ENCODE measurements around the gene GABRB2.

The GABRB2 gene

DNA sequence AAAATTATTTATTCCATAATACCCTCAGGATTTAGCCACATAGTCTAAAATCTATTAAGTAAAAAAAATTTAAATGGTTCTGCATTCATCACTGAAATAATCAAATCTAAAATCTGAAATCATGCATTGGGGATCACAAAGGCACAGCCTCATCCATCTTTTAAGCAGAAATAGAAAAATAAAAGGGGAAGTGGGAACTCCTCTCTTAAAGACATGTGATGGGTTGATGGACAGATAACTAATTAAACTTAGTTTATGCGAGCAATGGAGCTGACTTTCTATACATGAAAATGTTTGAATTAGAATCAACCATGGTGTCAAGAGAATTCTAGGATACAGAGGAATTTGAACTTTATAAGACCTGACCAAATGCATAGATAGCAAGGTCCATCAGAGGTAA, 170.5 kb downstream of the GABRB2 start:
- no peaks in the 10 kb centered on the region for H3K27me3 ChIP-seq (ENCODE audit: insufficient read depth, poor library complexity, severe bottlenecking)

DNA sequence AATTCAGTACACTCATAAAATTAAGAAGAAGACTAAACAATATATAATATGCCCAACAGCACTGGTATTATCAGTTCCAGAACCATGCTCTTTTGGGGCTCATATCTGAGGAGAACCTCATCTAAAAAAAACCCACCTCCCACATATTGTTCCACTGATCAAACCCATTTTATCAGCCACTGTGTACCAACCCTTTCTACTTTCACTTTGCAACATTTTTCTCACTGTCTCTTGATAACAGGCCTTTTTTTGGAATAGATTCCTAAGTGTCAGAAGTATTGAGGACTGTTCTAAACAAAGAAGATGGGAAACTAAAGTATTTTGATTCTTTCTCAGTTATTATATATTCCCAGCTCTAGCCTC, 173.2 kb downstream of the GABRB2 start:
- Histone ChIP-seq H3K27ac (replicated peaks) (no peak overlapping the region), H3K27me3 (ENCODE audit: insufficient read depth, poor library complexity, severe bottlenecking) (no peaks in the 10 kb centered on the region), H3K4me3 (replicated peaks; ENCODE audit: insufficient read depth, low read length) (no peak overlapping the region)
- TF ChIP-seq, protein P1, sequence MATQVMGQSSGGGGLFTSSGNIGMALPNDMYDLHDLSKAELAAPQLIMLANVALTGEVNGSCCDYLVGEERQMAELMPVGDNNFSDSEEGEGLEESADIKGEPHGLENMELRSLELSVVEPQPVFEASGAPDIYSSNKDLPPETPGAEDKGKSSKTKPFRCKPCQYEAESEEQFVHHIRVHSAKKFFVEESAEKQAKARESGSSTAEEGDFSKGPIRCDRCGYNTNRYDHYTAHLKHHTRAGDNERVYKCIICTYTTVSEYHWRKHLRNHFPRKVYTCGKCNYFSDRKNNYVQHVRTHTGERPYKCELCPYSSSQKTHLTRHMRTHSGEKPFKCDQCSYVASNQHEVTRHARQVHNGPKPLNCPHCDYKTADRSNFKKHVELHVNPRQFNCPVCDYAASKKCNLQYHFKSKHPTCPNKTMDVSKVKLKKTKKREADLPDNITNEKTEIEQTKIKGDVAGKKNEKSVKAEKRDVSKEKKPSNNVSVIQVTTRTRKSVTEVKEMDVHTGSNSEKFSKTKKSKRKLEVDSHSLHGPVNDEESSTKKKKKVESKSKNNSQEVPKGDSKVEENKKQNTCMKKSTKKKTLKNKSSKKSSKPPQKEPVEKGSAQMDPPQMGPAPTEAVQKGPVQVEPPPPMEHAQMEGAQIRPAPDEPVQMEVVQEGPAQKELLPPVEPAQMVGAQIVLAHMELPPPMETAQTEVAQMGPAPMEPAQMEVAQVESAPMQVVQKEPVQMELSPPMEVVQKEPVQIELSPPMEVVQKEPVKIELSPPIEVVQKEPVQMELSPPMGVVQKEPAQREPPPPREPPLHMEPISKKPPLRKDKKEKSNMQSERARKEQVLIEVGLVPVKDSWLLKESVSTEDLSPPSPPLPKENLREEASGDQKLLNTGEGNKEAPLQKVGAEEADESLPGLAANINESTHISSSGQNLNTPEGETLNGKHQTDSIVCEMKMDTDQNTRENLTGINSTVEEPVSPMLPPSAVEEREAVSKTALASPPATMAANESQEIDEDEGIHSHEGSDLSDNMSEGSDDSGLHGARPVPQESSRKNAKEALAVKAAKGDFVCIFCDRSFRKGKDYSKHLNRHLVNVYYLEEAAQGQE (IDR thresholded peaks at IDR 0.05; ENCODE audit: insufficient replicate concordance, low read depth) = no peak
- TF ChIP-seq, protein P2, sequence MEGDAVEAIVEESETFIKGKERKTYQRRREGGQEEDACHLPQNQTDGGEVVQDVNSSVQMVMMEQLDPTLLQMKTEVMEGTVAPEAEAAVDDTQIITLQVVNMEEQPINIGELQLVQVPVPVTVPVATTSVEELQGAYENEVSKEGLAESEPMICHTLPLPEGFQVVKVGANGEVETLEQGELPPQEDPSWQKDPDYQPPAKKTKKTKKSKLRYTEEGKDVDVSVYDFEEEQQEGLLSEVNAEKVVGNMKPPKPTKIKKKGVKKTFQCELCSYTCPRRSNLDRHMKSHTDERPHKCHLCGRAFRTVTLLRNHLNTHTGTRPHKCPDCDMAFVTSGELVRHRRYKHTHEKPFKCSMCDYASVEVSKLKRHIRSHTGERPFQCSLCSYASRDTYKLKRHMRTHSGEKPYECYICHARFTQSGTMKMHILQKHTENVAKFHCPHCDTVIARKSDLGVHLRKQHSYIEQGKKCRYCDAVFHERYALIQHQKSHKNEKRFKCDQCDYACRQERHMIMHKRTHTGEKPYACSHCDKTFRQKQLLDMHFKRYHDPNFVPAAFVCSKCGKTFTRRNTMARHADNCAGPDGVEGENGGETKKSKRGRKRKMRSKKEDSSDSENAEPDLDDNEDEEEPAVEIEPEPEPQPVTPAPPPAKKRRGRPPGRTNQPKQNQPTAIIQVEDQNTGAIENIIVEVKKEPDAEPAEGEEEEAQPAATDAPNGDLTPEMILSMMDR (IDR thresholded peaks at IDR 0.05; ENCODE audit: insufficient read depth, low read length) = no peak
- TF ChIP-seq GABPA (IDR thresholded peaks at IDR 0.05; ENCODE audit: low read depth) (no peak), POLR2AphosphoS5 (IDR thresholded peaks at IDR 0.05; ENCODE audit: low read depth) (no peak), SPI1 (IDR thresholded peaks at IDR 0.05; ENCODE audit: borderline replicate concordance, low read depth) (no peak)
- DNase-seq (ENCODE audit: low read depth in 1 of 2, low spot score in 1 of 2) = no peak

More for the DNA sequence above, 170.5 kb downstream of the GABRB2 start:
- Histone ChIP-seq H3K27ac (replicated peaks) (no peak overlapping the region), H3K4me3 (replicated peaks; ENCODE audit: insufficient read depth, low read length) (no peak overlapping the region)
- no peak for DNase-seq (ENCODE audit: low read depth in 1 of 2, low spot score in 1 of 2)
- TF ChIP-seq, protein P1 (IDR thresholded peaks at IDR 0.05; ENCODE audit: insufficient replicate concordance, low read depth) = no peak
- TF ChIP-seq GABPA (IDR thresholded peaks at IDR 0.05; ENCODE audit: low read depth) = no peak
- TF ChIP-seq SPI1 (IDR thresholded peaks at IDR 0.05; ENCODE audit: borderline replicate concordance, low read depth) = peak; percentile 49

DNA sequence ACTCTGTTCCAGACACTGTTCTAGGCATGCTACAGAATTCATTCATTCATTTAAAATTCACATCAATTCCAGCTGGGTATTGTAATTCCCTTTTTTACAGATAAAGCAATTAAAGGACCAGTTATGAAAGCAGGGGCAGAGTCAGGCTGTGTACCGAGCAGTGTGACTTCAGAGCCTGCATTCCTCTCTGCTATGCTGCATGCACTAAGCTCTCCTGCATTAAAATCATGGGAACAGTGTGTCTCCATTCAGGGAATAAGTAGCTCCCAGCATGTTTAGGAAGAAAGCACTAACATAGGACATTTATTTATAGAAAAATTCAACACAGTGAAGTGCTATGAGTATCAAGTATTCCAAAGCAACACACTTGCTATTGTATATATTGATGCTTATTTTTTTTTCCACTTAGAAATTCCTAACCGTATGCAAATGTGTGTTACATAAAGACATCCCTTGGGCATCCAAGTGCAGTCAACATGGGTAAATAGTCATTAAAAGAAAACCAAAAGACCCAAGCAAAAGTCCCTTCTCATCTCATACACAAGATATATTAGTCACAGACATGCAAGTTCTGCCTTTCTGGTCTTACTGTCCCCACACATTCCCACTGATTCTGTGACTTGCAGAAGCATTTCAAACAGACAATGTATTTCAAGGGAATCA, 173.7 kb downstream of the GABRB2 start:
- DNase-seq (ENCODE audit: low read depth in 1 of 2, low spot score in 1 of 2) = no peak
- no peak overlapping the region for H3K4me3 ChIP-seq (replicated peaks; ENCODE audit: insufficient read depth, low read length)
- H3K27ac ChIP-seq (replicated peaks) = no peak overlapping the region
- no peak for TF ChIP-seq POLR2AphosphoS5 (IDR thresholded peaks at IDR 0.05; ENCODE audit: low read depth)
- TF ChIP-seq, protein P1 (IDR thresholded peaks at IDR 0.05; ENCODE audit: insufficient replicate concordance, low read depth) = no peak
- TF ChIP-seq, protein P2 (IDR thresholded peaks at IDR 0.05; ENCODE audit: insufficient read depth, low read length) = no peak
- TF ChIP-seq GABPA (IDR thresholded peaks at IDR 0.05; ENCODE audit: low read depth) = no peak
- TF ChIP-seq SPI1 (IDR thresholded peaks at IDR 0.05; ENCODE audit: borderline replicate concordance, low read depth) = no peak
- no peaks in the 10 kb centered on the region for H3K27me3 ChIP-seq (ENCODE audit: insufficient read depth, poor library complexity, severe bottlenecking)
